Peyer's patch (tissue), 4 donors: ENCODE measurements around the gene SMYD3.

ENCODE experiments used
- CTCF ChIP-seq, 6 experiments: fragments of 450-650 bp in 4 of 6; fragments of 200-600 bp in 2 of 6; sonication (generic) in 1 of 6; IDR thresholded peaks; one replicate each; pipeline ENCODE4 v1.5.1; 2017 to 2019; ENCODE audit warnings: antibody characterized with exemption in 6 of 6, mild to moderate bottlenecking in 3 of 6, moderate library complexity in 1 of 6
- POLR2A ChIP-seq, 2 donors: fragments of 450-650 bp; IDR thresholded peaks; one replicate each; pipeline ENCODE4 v1.5.1; 2017; ENCODE audit warnings: antibody characterized with exemption in 2 of 2, mild to moderate bottlenecking in 2 of 2, moderate library complexity in 2 of 2

GRCh38 chr1:246271516-246271915, 235.6 kb downstream of the SMYD3 start:
- TF ChIP-seq CTCF (IDR thresholded peaks at IDR 0.05) (no peak), POLR2A (IDR thresholded peaks at IDR 0.05) (no peak)
